Osteocyte (in vitro differentiated cells): ENCODE measurements around the gene HSD11B1. TPM values are rescaled to one million over a fixed set of nuclear protein-coding genes. Genes with fewer than 3 reads are reported as not detected.

ENCODE experiments used
- DNase-seq: peaks from one replicate; pipeline ENCODE4 v3.0.0; 2021; ENCODE audit warnings: mixed read lengths; ENCODE audit not compliant: unreplicated experiment; ENCODE audit errors: extremely low spot score
- H3K27ac Mint-ChIP-seq: one replicate; pipeline ENCODE4 v1.8.0; 2021; ENCODE audit warnings: mild to moderate bottlenecking, mixed read lengths; ENCODE audit not compliant: unreplicated experiment
- H3K27me3 Mint-ChIP-seq: one replicate; pipeline ENCODE4 v1.8.0; 2021; ENCODE audit warnings: mixed read lengths; ENCODE audit not compliant: unreplicated experiment
- H3K36me3 Mint-ChIP-seq: one replicate; pipeline ENCODE4 v1.8.0; 2021; ENCODE audit warnings: mixed read lengths; ENCODE audit not compliant: unreplicated experiment
- H3K4me1 Mint-ChIP-seq: one replicate; pipeline ENCODE4 v1.8.0; 2021; ENCODE audit warnings: mixed read lengths; ENCODE audit not compliant: unreplicated experiment
- H3K4me3 Mint-ChIP-seq: one replicate; pipeline ENCODE4 v1.8.0; 2021; ENCODE audit warnings: mild to moderate bottlenecking, moderate library complexity, mixed read lengths; ENCODE audit not compliant: unreplicated experiment
- H3K9me3 Mint-ChIP-seq: one replicate; pipeline ENCODE4 v1.8.0; 2021; ENCODE audit warnings: mixed read lengths; ENCODE audit not compliant: unreplicated experiment
- total RNA-seq: library from RNA; stranded (reverse); gene quantifications from 2 replicates; pipeline ENCODE4 v1.2.1, GENCODE V29; 2021
- TF ChIP-seq, protein P1 (sequence below): fragments of 200-600 bp; sonication (generic); IDR thresholded peaks from 2 replicates; pipeline ENCODE4 v1.5.0; 2021; ENCODE audit warnings: antibody characterized with exemption, mild to moderate bottlenecking, moderate library complexity

HSD11B1 gene
- total RNA-seq, 1 donor from 2014 or later = not detected

DNA sequence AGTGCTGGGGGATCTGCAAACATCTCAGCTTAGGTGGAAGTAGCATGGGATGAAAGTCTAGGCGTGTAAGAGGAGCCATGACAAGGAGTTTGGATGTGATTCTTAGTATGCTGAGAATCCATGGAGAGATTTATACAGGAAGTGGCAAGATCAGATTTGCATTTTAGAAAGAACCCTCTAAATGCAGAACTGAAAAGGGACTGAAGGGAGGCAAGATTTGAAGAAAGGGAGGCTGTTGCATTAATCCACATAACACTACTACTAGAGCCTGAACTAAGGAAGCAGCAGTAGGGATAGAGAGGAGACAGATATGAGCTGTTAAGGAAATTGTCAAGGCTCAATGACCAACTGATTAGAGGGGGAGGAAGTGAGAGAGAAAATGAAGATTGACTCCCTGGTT, 69.9 kb downstream of the HSD11B1 start:
- Mint-ChIP-seq H3K27ac (no peak overlapping the region), H3K4me1 (no peaks in the 10 kb centered on the region), H3K9me3 (no peaks in the 10 kb centered on the region), H3K36me3 (no peaks in the 10 kb centered on the region), H3K27me3 (peaks cover 10% of the 10 kb centered on the region), H3K4me3 (no peak overlapping the region)
- no peak for DNase-seq
- TF ChIP-seq, protein P1, sequence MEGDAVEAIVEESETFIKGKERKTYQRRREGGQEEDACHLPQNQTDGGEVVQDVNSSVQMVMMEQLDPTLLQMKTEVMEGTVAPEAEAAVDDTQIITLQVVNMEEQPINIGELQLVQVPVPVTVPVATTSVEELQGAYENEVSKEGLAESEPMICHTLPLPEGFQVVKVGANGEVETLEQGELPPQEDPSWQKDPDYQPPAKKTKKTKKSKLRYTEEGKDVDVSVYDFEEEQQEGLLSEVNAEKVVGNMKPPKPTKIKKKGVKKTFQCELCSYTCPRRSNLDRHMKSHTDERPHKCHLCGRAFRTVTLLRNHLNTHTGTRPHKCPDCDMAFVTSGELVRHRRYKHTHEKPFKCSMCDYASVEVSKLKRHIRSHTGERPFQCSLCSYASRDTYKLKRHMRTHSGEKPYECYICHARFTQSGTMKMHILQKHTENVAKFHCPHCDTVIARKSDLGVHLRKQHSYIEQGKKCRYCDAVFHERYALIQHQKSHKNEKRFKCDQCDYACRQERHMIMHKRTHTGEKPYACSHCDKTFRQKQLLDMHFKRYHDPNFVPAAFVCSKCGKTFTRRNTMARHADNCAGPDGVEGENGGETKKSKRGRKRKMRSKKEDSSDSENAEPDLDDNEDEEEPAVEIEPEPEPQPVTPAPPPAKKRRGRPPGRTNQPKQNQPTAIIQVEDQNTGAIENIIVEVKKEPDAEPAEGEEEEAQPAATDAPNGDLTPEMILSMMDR = no peak

DNA sequence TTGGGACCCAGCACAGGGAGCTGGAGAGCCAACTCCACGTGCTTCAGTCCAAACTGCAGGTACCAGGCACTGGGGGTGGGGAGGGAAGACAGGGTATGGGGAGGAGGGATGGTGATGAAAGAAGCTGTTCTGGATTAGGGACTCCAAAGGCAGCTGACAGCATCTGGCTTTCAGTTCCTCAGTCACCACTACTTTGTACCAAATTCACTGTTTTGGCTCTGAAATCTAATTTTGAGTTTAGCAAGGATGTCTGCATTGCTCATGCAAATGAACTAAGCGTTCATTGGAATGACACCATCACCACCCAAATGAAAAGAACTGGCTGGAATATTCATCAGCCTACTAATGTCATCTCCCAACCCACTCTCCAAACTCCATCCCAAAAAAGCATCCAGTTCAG, 71.0 kb downstream of the HSD11B1 start:
- DNase-seq = no peak
- Mint-ChIP-seq H3K27ac (no peak overlapping the region), H3K36me3 (no peaks in the 10 kb centered on the region), H3K4me1 (no peaks in the 10 kb centered on the region), H3K27me3 (peaks cover 10% of the 10 kb centered on the region), H3K4me3 (no peak overlapping the region), H3K9me3 (no peaks in the 10 kb centered on the region)
- TF ChIP-seq, protein P1 = no peak

- no peaks in the 10 kb centered on the region for H3K9me3 Mint-ChIP-seq
- no peak overlapping the region for H3K27ac Mint-ChIP-seq
- TF ChIP-seq, protein P1 = no peak
- no peak for DNase-seq
- H3K27me3 Mint-ChIP-seq = peaks cover 10% of the 10 kb centered on the region
- H3K36me3 Mint-ChIP-seq = no peaks in the 10 kb centered on the region
- no peak overlapping the region for H3K4me3 Mint-ChIP-seq
- H3K4me1 Mint-ChIP-seq = no peaks in the 10 kb centered on the region
These were observed 72.9 kb downstream of the HSD11B1 start for GRCh38 chr1:209777587-209777986.

- no peak for DNase-seq
- Mint-ChIP-seq H3K4me3 (no peak overlapping the region), H3K27ac (no peak overlapping the region), H3K9me3 (no peaks in the 10 kb centered on the region), H3K27me3 (peaks cover 10% of the 10 kb centered on the region), H3K4me1 (no peaks in the 10 kb centered on the region), H3K36me3 (no peaks in the 10 kb centered on the region)
- TF ChIP-seq, protein P1 = no peak
These were observed 73.5 kb downstream of the HSD11B1 start for GRCh38 chr1:209778102-209778501.

- H3K4me3 Mint-ChIP-seq = no peak overlapping the region
- TF ChIP-seq, protein P1 = no peak
- H3K9me3 Mint-ChIP-seq = no peaks in the 10 kb centered on the region
- H3K4me1 Mint-ChIP-seq = peaks cover 12% of the 10 kb centered on the region
- DNase-seq = no peak
- peaks cover 2% of the 10 kb centered on the region for H3K27me3 Mint-ChIP-seq
- no peak overlapping the region for H3K27ac Mint-ChIP-seq
- H3K36me3 Mint-ChIP-seq = no peaks in the 10 kb centered on the region
These were observed 75.6 kb downstream of the HSD11B1 start for GRCh38 chr1:209780268-209780667.
